Endothelial cell of umbilical vein (primary cell): ENCODE results near the gene PTPRK. TPM values are rescaled to one million over a fixed set of nuclear protein-coding genes. Genes with fewer than 3 reads are reported as not detected.

Experiments
- BruUV-seq: library from RNA; stranded (reverse); fragments of 400-500 nt; replicated peaks from 2 replicates; lab custom pipeline; 2021; lab: Mats Ljungman, UMichigan
- CTCF ChIA-PET: fragments of 300-600, 350-600 bp; sonication (Branson Sonifier 250); formaldehyde crosslinking; loops from one replicate; lab custom pipeline; 2021; ENCODE audit warnings: antibody characterized with exemption, inconsistent platforms; lab: Charles Lee
- POLR2A ChIA-PET: fragments of 300-600, 350-600 bp; sonication (Branson Sonifier 250); formaldehyde crosslinking; loops from one replicate; lab custom pipeline; 2021; ENCODE audit warnings: antibody characterized with exemption, inconsistent platforms; lab: Charles Lee
- DNase-seq: peaks from one replicate; pipeline ENCODE4 v3.0.0-alpha.2; 2011; ENCODE audit warnings: low read depth, low spot score
- FAIRE-seq: peaks from 2 replicates; lab custom pipeline; 2011; peaks lifted over from hg19 to GRCh38; lab: Jason Lieb, UNC
- H2AFZ ChIP-seq: 2 replicates; pipeline ENCODE4 v1.6.0; 2012; ENCODE audit warnings: low read depth, low read length, control low read depth, inconsistent platforms
- H3K27ac ChIP-seq: 2 replicates; pipeline ENCODE4 v1.5.1; 2011; ENCODE audit warnings: low read depth, mild to moderate bottlenecking, control low read depth, low read length, moderate library complexity; ENCODE audit not compliant: insufficient read depth
- H3K27me3 ChIP-seq, 2 experiments: 2 replicates each; pipeline versions ENCODE4 v1.6.0 to v1.6.1; 2011; ENCODE audit warnings: low read length in 2 of 2, mixed read lengths in 1 of 2; ENCODE audit not compliant: control insufficient read depth in 2 of 2, insufficient read depth in 2 of 2
- H3K36me3 ChIP-seq, 2 experiments: 2 replicates in 1 of 2; 3 replicates in 1 of 2; pipeline ENCODE4 v1.5.1; 2011; ENCODE audit warnings: low read length in 2 of 2, mild to moderate bottlenecking in 1 of 2, moderate library complexity in 1 of 2; ENCODE audit not compliant: control insufficient read depth in 2 of 2, insufficient read depth in 2 of 2; ENCODE audit errors: extremely low read depth in 1 of 2
- H3K4me1 ChIP-seq: 3 replicates; pipeline ENCODE4 v1.5.1; 2011; ENCODE audit warnings: mild to moderate bottlenecking, low read length; ENCODE audit not compliant: control insufficient read depth, insufficient read depth; ENCODE audit errors: extremely low read depth
- H3K4me2 ChIP-seq: 2 replicates; pipeline ENCODE4 v1.6.1; 2011; ENCODE audit warnings: low read length, control low read depth, mixed read lengths; ENCODE audit not compliant: insufficient read depth
- H3K4me3 ChIP-seq, 3 experiments: fragments of 200-600 bp in 1 of 3; sonication (generic), shearing (Covaris generic) in 1 of 3; replicated peaks in 1 of 3; 2 replicates each; pipeline ENCODE4 v1.5.1; 2011 to 2016; ENCODE audit warnings: control low read depth in 3 of 3, low read length in 3 of 3, mild to moderate bottlenecking in 2 of 3, inconsistent platforms in 1 of 3, low read depth in 1 of 3, moderate library complexity in 1 of 3; ENCODE audit not compliant: insufficient read depth in 1 of 3
- H3K79me2 ChIP-seq: 2 replicates; pipeline ENCODE4 v1.6.0; 2012; ENCODE audit warnings: low read length, inconsistent platforms; ENCODE audit not compliant: control insufficient read depth, insufficient read depth
- H3K9ac ChIP-seq: replicated peaks from 2 replicates; pipeline ENCODE3; 2011; ENCODE audit warnings: low read length, control low read depth; ENCODE audit not compliant: insufficient read depth; ENCODE audit errors: extremely low read depth
- H3K9me1 ChIP-seq: replicated peaks from 3 replicates; pipeline ENCODE4 v1.6.0; 2011; ENCODE audit warnings: mild to moderate bottlenecking, low read length; ENCODE audit not compliant: control insufficient read depth, insufficient read depth; ENCODE audit errors: extremely low read depth
- H3K9me3 ChIP-seq: replicated peaks from 2 replicates; pipeline ENCODE4 v1.5.1; 2012; ENCODE audit warnings: low read length, inconsistent platforms; ENCODE audit not compliant: control insufficient read depth, insufficient read depth
- H4K20me1 ChIP-seq: replicated peaks from 2 replicates; pipeline ENCODE3; 2011; ENCODE audit warnings: mild to moderate bottlenecking, low read length; ENCODE audit not compliant: control insufficient read depth, insufficient read depth; ENCODE audit errors: extremely low read depth
- EZH2 ChIP-seq: IDR thresholded peaks from 2 replicates; pipeline ENCODE4 v1.6.1; 2012; ENCODE audit warnings: borderline replicate concordance, low read depth, mild to moderate bottlenecking, moderate library complexity, low read length, inconsistent platforms; ENCODE audit not compliant: severe bottlenecking
- FOS ChIP-seq: IDR thresholded peaks from 2 replicates; pipeline ENCODE4 v1.6.1; 2011; ENCODE audit warnings: mild to moderate bottlenecking, low read length, moderate library complexity, borderline replicate concordance; ENCODE audit not compliant: insufficient read depth
- GATA2 ChIP-seq: IDR thresholded peaks from 2 replicates; pipeline ENCODE4 v1.7.0; 2011; ENCODE audit warnings: low read depth, mild to moderate bottlenecking, moderate library complexity, mixed read lengths, low read length; ENCODE audit not compliant: insufficient read length, insufficient read depth
- JUN ChIP-seq: IDR thresholded peaks from 2 replicates; pipeline ENCODE4 v1.6.1; 2011; ENCODE audit warnings: borderline replicate concordance, low read depth; ENCODE audit not compliant: insufficient read length, insufficient read depth
- MAX ChIP-seq: IDR thresholded peaks from 2 replicates; pipeline ENCODE4 v1.6.1; 2011; ENCODE audit not compliant: insufficient read depth, insufficient read length
- MYC ChIP-seq: IDR thresholded peaks from one replicate; pipeline ENCODE4 v1.6.1; 2011; ENCODE audit warnings: mild to moderate bottlenecking, low read depth, low read length
- POLR2A ChIP-seq: IDR thresholded peaks from 2 replicates; pipeline ENCODE4 v1.6.1; 2012; ENCODE audit warnings: low read depth, mild to moderate bottlenecking, control low read depth, low read length
- POLR2AphosphoS5 ChIP-seq: IDR thresholded peaks from 2 replicates; pipeline ENCODE4 v1.6.1; 2012; ENCODE audit warnings: low read depth, mild to moderate bottlenecking, control low read depth, low read length, moderate library complexity; ENCODE audit not compliant: insufficient read depth
- dilution Hi-C: fragments of 300-500 bp; cut with MboI; formaldehyde crosslinking; loops from one replicate; pipeline ENCODE4 v1.15.0; 2019; ENCODE audit warnings: low sequenced_read_pairs; ENCODE audit not compliant: extremely low pct_ligation_motif_present
- intact Hi-C: fragments of 100-400 bp; cut with micrococcal nuclease; formaldehyde crosslinking; loops from one replicate; pipeline ENCODE4 v1.10.0; 2022
- polyA plus RNA-seq, 4 experiments: library from polyadenylated mRNA; depleted of rRNA in 3 of 4; stranded (reverse) in 3 of 4; unstranded in 1 of 4; fragments of >200 nt; gene quantifications; 2 replicates each; pipeline versions ENCODE4 v1.2.1 to v1.2.3, GENCODE V29; 2011 to 2012; ENCODE audit warnings: missing spikeins in 1 of 4
- total RNA-seq: library from RNA; stranded (reverse); gene quantifications from 2 replicates; pipeline ENCODE4 v1.2.3, GENCODE V29; 2021
- TF ChIP-seq, protein P1 (sequence below), 2 donors: IDR thresholded peaks; 1 replicate in 1 of 2; 2 replicates in 1 of 2; pipeline ENCODE4 v1.5.1; 2011; ENCODE audit warnings: low read length in 2 of 2, mild to moderate bottlenecking in 2 of 2, moderate library complexity in 2 of 2, control low read depth in 1 of 2, inconsistent platforms in 1 of 2, low read depth in 1 of 2; ENCODE audit not compliant: insufficient read depth in 1 of 2; ENCODE audit errors: extremely low read depth in 1 of 2

The PTPRK gene
- total and polyA plus RNA-seq, 2 donors (not counting 3 experiments of a cell fraction or from before 2014, with no cell fraction given) = 15.2 to 74.0 TPM

- peaks cover 8% of the 10 kb centered on the region for H3K4me1 ChIP-seq
- no peaks in the 10 kb centered on the region for H3K27me3 ChIP-seq
- H2AFZ ChIP-seq = no peak overlapping the region
- DNase-seq = no peak
- H3K4me3 ChIP-seq = no peak overlapping the region
- H3K9me1 ChIP-seq = no peaks in the 10 kb centered on the region
- no TSS peak for BruUV-seq
- H3K9ac ChIP-seq = no peak overlapping the region
- no peak for FAIRE-seq
- H3K4me2 ChIP-seq = no peak overlapping the region
- no peaks in the 10 kb centered on the region for H3K36me3 ChIP-seq
- peaks cover 33% of the 10 kb centered on the region for H3K79me2 ChIP-seq
- no peaks in the 10 kb centered on the region for H4K20me1 ChIP-seq
- no peak overlapping the region for H3K27ac ChIP-seq
- POLR2A ChIA-PET = no interaction called here
- dilution Hi-C loops (no loop called here), intact Hi-C loops (loop anchor here (2.0 kb wide), 1 partner anchor 13 kb away; no protein-coding TSS in a partner anchor)
- H3K9me3 ChIP-seq = no peaks in the 10 kb centered on the region
- TF ChIP-seq POLR2AphosphoS5 (no peak), POLR2A (no peak), MYC (no peak), FOS (no peak), EZH2 (no peak), JUN (no peak), MAX (no peak), GATA2 (no peak)
- TF ChIP-seq, protein P1, sequence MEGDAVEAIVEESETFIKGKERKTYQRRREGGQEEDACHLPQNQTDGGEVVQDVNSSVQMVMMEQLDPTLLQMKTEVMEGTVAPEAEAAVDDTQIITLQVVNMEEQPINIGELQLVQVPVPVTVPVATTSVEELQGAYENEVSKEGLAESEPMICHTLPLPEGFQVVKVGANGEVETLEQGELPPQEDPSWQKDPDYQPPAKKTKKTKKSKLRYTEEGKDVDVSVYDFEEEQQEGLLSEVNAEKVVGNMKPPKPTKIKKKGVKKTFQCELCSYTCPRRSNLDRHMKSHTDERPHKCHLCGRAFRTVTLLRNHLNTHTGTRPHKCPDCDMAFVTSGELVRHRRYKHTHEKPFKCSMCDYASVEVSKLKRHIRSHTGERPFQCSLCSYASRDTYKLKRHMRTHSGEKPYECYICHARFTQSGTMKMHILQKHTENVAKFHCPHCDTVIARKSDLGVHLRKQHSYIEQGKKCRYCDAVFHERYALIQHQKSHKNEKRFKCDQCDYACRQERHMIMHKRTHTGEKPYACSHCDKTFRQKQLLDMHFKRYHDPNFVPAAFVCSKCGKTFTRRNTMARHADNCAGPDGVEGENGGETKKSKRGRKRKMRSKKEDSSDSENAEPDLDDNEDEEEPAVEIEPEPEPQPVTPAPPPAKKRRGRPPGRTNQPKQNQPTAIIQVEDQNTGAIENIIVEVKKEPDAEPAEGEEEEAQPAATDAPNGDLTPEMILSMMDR (IDR thresholded peaks at IDR 0.05; ENCODE audit: extremely low read depth in 1 of 2, insufficient read depth in 1 of 2, low read depth in 1 of 2, low read length in 2 of 2) = no peak
- CTCF ChIA-PET = interaction anchor here (0.7 to 1.3 kb wide), 7 partner anchors 9 to 610 kb away, joined by 3 to 7 read pairs (median 3); no protein-coding TSS in a partner anchor
Observed at GRCh38 chr6:128465368-128466343, 54.7 kb downstream of the PTPRK start.
